GM15510 (cell line): ENCODE data around the gene KCTD16.

ENCODE experiments used
- POLR2A ChIP-seq: IDR thresholded peaks from 3 replicates; pipeline ENCODE4 v1.6.1; 2011; ENCODE audit warnings: borderline replicate concordance; ENCODE audit not compliant: insufficient read length; ENCODE audit errors: extremely low read depth

KCTD16 gene

DNA sequence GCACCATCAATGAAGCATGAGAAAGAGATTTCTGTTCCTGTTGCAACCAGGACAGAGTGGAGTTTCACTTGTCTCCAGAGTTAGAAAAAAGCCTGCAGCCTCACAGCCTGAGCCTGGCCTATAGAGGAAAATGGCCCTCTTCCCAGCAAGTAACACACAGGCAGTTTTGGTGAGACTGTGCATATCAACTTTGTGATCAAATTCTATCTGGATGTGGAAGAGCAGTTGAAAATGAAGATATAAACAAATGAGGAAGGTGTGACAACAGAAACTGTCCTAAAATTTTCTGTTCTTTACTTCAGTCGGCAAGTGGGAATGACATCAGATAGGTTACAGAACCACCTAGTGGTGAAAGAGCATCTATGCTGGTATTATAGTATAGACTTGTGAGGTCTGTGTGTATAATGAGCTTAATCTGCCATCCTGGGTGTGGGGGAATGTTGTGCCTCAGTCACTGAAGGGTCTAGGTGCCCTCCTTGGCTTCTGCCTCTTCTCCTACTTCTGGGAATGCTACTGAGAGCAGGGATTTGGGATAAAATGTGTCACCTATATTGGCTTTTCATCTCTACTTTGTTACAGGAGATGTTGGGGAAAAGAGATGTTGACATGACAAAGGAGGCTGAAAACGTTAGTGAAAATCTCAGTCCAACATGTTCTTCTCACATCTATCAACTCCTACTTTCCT, 28.4 kb upstream of the KCTD16 start:
- no peak for TF ChIP-seq POLR2A

- TF ChIP-seq POLR2A = no peak
These were observed 27.9 kb upstream of the KCTD16 start for GRCh38 chr5:144142824-144143162.

GRCh38 chr5:144143625-144144024, 27.0 kb upstream of the KCTD16 start:
- TF ChIP-seq POLR2A = no peak

DNA sequence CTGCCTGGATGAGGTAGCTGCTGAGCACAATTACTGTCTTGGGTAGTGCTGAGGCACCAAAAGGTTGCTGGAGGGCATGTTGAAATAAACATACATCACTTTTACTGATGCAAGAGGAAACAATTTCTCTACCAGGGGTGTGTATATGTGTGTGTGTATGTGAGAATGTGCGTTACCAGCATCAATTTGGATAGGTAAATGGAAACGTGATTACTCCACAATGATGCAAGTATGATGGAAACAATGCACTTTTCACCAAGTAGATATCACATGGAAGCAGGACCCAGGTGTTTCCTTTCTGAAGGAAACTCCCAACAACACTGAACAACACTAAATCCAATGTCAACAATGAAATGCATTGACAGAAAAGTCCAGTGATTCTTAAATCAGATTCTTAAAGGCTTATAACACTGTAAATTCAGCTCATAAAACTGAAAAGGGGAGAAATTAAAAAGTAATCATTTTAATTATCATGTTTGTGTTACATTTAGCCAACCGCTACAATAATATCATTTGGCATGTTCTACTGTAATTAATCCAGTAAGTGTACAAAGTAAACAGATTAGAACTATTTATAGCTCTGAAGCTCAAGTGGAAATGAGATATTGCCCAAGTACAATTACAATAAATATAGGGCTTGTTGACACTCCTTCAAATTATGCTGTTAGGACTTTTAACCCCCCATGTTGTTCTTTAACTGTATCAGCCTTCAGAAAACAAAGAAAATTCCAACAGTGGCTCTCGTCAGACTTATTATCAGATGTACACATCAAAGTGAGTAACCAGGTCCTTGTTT, 25.5 kb upstream of the KCTD16 start:
- no peak for TF ChIP-seq POLR2A

- TF ChIP-seq POLR2A = no peak
These were observed 19.6 kb upstream of the KCTD16 start for GRCh38 chr5:144151026-144151425.

GRCh38 chr5:144156767-144157171, 13.9 kb upstream of the KCTD16 start:
- no peak for TF ChIP-seq POLR2A

DNA sequence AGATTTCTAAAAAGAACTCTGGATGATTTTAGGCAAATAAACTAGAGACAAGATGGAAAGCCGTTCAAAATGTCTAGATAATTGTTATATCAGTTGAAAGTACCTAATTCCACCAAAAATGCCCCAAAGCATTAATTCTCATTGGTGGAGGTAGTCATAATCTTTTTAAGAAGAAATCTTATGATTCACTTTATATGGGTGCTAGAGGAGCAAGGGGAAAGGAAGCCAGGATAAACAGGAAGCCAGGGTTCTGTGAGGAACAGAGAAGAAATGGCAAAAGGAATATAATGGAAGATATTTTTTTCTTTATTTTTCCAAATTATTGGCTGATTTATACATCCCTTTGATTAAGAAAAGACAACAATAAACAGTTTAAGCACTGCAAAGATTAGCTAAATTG, 8.0 kb upstream of the KCTD16 start:
- no peak for TF ChIP-seq POLR2A

- no peak for TF ChIP-seq POLR2A
These were observed 4.0 kb upstream of the KCTD16 start for GRCh38 chr5:144166696-144167095.

GRCh38 chr5:144167998-144168397, 2.7 kb upstream of the KCTD16 start:
- no peak for TF ChIP-seq POLR2A

DNA sequence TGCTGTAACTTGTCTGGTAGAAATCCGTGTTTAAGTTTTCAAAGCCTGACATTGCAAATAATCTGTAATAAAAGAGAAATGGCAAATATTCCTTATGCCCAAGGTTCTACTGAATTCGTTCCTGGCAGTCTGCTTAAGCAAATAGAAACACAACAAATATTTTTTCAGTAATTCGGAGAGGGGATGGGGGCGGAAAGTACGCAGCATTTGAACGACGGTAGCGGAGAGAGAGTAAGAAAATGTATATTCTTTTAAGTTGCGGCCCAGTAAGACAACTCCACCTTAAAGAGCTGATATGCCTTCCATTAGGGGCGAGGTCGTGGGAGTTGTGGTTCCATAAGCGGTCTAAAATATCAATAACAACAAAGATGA, 783 bp upstream of the KCTD16 start:
- no peak for TF ChIP-seq POLR2A

DNA sequence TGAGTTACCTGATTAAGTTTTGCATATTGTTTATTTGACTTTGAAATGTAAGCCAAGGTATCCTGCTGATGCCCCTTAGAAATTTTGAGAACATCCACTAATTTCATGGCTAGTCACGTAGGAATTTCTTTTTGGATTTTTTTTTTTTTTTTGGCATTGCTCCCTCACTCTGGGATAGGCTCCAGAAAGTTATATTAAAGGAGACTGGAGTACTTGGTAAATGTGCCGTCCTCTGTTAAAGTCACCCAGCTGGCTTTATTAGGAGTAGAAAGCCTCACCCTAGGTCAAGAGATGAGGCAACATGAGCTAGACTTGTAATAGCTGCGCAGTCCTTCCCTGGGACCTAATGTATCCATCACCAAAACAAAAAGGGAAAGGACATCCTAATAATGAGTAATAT, 3.1 kb downstream of the KCTD16 start:
- TF ChIP-seq POLR2A = no peak

- no peak for TF ChIP-seq POLR2A
These were observed 6.9 kb downstream of the KCTD16 start for GRCh38 chr5:144177548-144177947.

- no peak for TF ChIP-seq POLR2A
These were observed 8.6 kb downstream of the KCTD16 start for GRCh38 chr5:144179226-144179625.

DNA sequence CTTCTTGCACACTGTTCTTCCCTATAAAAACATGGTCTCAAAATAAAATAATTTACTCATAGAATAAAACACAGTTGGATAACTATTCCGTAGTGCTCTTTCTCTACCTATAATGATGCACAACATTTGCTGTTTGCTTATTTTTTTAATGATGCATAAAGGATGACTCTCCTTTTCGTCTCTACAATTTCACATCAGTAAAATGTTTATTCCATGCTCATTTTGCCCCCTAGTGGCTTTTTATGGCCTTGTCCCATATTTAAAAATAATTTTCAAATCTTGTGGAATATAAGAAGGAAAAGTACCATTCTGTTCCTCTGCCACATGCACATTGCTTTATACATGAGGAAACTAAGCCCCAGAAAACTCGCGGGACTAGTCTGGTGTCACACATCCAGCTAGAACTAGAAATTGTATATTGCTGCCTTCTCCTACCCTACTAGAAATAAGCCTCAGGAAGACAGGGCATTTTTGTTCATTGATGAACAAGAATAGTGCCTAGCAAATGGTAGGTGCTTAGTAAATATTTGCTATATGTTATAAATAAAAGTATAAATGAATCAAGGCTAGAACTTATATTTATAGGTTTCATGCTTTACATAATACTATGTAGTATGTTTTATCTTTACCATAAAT, 12.7 kb downstream of the KCTD16 start:
- no peak for TF ChIP-seq POLR2A

DNA sequence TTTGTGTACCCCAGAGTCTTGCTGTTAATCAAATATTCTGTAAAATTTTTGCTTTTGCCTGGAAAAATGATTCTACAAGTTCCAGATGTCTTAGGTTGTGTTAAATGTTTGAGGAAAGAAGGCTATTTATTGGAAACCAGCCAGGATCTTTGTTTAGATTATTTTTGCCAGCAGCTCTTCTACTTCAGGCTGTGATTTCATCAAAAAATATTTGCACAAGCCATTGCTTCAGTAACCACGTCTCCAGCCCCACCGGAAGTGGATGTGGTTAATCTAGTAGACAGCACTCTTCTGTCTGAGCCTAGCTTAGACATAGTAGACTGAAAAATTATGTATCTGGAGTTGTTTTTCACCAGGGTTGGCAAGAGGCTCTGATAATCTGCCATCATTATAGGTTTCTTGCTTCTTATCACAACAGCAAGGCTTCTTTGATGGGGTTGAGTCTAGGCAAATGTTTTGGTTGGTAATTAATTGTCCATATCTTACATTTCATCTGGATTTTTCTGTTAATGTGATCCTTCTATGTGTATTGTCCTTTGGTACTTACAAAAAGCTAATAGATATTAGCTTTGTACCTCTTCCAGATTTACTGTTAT, 17.1 kb downstream of the KCTD16 start:
- no peak for TF ChIP-seq POLR2A
